Rectal smooth muscle tissue (tissue), 1 donor: ENCODE data around the gene LASP1NB.
"Not testable (repeated sequence)": the region's sequence is repeated elsewhere in the genome, so short reads cannot be mapped to it uniquely, and the experiment has no call there.

Experiments
- H3K27ac ChIP-seq: one replicate; pipeline ENCODE4 v1.7.0; 2013; ENCODE audit warnings: low read depth, low read length, inconsistent platforms
- H3K27me3 ChIP-seq: one replicate; pipeline ENCODE4 v1.7.0; 2013; ENCODE audit warnings: low read length; ENCODE audit not compliant: control insufficient read depth, insufficient read depth
- H3K36me3 ChIP-seq: one replicate; pipeline ENCODE4 v1.7.0; 2013; ENCODE audit warnings: low read length; ENCODE audit not compliant: control insufficient read depth, insufficient read depth
- H3K4me1 ChIP-seq: one replicate; pipeline ENCODE4 v1.7.0; 2013; ENCODE audit warnings: low read length; ENCODE audit not compliant: control insufficient read depth, insufficient read depth
- H3K4me3 ChIP-seq: one replicate; pipeline ENCODE4 v1.7.0; 2013; ENCODE audit warnings: low read length
- H3K9ac ChIP-seq: one replicate; pipeline ENCODE4 v1.7.0; 2013; ENCODE audit warnings: low read length

The LASP1NB gene

GRCh38 chr17:38959508-38959907 is 34.1 kb downstream of the LASP1NB start:
- Histone ChIP-seq H3K4me1 (no peaks in the 10 kb centered on the region), H3K9ac (no peak overlapping the region), H3K27me3 (no peaks in the 10 kb centered on the region), H3K36me3 (no peaks in the 10 kb centered on the region), H3K27ac (no peak overlapping the region), H3K4me3 (no peak overlapping the region)

- no peaks in the 10 kb centered on the region for H3K4me1 ChIP-seq
- no peak overlapping the region for H3K9ac ChIP-seq
- no peak overlapping the region for H3K4me3 ChIP-seq
- H3K27ac ChIP-seq = no peak overlapping the region
- no peaks in the 10 kb centered on the region for H3K27me3 ChIP-seq
- no peaks in the 10 kb centered on the region for H3K36me3 ChIP-seq
Observed at GRCh38 chr17:38960402-38960801, 35.0 kb downstream of the LASP1NB start.

GRCh38 chr17:38961413-38961812 is 36.0 kb downstream of the LASP1NB start:
- no peak overlapping the region for H3K9ac ChIP-seq

GRCh38 chr17:38967290-38967738 is 41.9 kb downstream of the LASP1NB start, which contains the start of gene FBXO47:
FBXO47 (minus strand) TSS chr17:38967403; CDS start chr17:38963025, 4,378 bp downstream.
- peak within 1 kb of the TSS; percentile 46 for H3K4me3 ChIP-seq
- peak within 1 kb of the TSS; percentile 31 for H3K27ac ChIP-seq
- peak within 1 kb of the TSS; percentile 20 for H3K9ac ChIP-seq
- H3K36me3 ChIP-seq = no peaks in the 10 kb centered on the region
- no peaks in the 10 kb centered on the region for H3K27me3 ChIP-seq
- no peaks in the 10 kb centered on the region for H3K4me1 ChIP-seq

More at GRCh38 chr17:38961413-38961812, 36.0 kb downstream of the LASP1NB start:
- no peak overlapping the region for H3K4me3 ChIP-seq
- no peaks in the 10 kb centered on the region for H3K36me3 ChIP-seq
- no peaks in the 10 kb centered on the region for H3K4me1 ChIP-seq
- no peaks in the 10 kb centered on the region for H3K27me3 ChIP-seq
- H3K27ac ChIP-seq = no peak overlapping the region

GRCh38 chr17:38969281-38969680 is 43.9 kb downstream of the LASP1NB start:
- Histone ChIP-seq H3K27ac (no peak overlapping the region), H3K36me3 (no peaks in the 10 kb centered on the region), H3K9ac (no peak overlapping the region), H3K27me3 (no peaks in the 10 kb centered on the region), H3K4me1 (no peaks in the 10 kb centered on the region), H3K4me3 (no peak overlapping the region)

GRCh38 chr17:38970128-38970527 is 44.7 kb downstream of the LASP1NB start:
- Histone ChIP-seq H3K27me3 (no peaks in the 10 kb centered on the region), H3K9ac (no peak overlapping the region), H3K27ac (no peak overlapping the region), H3K36me3 (no peaks in the 10 kb centered on the region), H3K4me3 (no peak overlapping the region), H3K4me1 (no peaks in the 10 kb centered on the region)

GRCh38 chr17:38970804-38971203 is 45.4 kb downstream of the LASP1NB start:
- no peaks in the 10 kb centered on the region for H3K27me3 ChIP-seq
- no peak overlapping the region for H3K4me3 ChIP-seq
- no peak overlapping the region for H3K9ac ChIP-seq
- no peak overlapping the region for H3K27ac ChIP-seq
- H3K36me3 ChIP-seq = no peaks in the 10 kb centered on the region
- no peaks in the 10 kb centered on the region for H3K4me1 ChIP-seq

- H3K4me1 ChIP-seq, H3K27ac ChIP-seq, H3K36me3 ChIP-seq, H3K27me3 ChIP-seq, H3K4me3 ChIP-seq, H3K9ac ChIP-seq: not testable (repeated sequence)
Observed at GRCh38 chr17:38976187-38976551, 50.8 kb downstream of the LASP1NB start.

GRCh38 chr17:38978180-38978579 is 52.8 kb downstream of the LASP1NB start:
- Histone ChIP-seq H3K36me3 (no peaks in the 10 kb centered on the region), H3K4me3 (no peak overlapping the region), H3K9ac (no peak overlapping the region), H3K27me3 (no peaks in the 10 kb centered on the region), H3K27ac (no peak overlapping the region), H3K4me1 (no peaks in the 10 kb centered on the region)
